MM.1S (cell line): ENCODE measurements around the gene IQCK.

Experiments
- DNase-seq: peaks from one replicate; pipeline ENCODE4 v3.0.0-alpha.2; 2015
- H2AFZ ChIP-seq: fragments of 300-600 bp; sonication (generic); 2 replicates; pipeline ENCODE4 v1.6.0; 2016; ENCODE audit warnings: antibody characterized with exemption, low read length
- H3F3A ChIP-seq: fragments of 300-600 bp; sonication (generic); 2 replicates; pipeline ENCODE4 v1.6.1; 2016; ENCODE audit warnings: mild to moderate bottlenecking, antibody characterized with exemption, low read length, moderate library complexity, mixed read lengths; ENCODE audit not compliant: insufficient read depth
- H3K27ac ChIP-seq: fragments of 300-600 bp; sonication (generic); 2 replicates; pipeline ENCODE4 v1.5.1; 2016; ENCODE audit warnings: mild to moderate bottlenecking, low read length
- H3K27me3 ChIP-seq: fragments of 300-600 bp; sonication (generic); replicated peaks from 2 replicates; pipeline ENCODE4 v1.6.0; 2016; ENCODE audit warnings: low read length; ENCODE audit not compliant: insufficient read depth
- H3K36me3 ChIP-seq: fragments of 300-600 bp; sonication (generic); replicated peaks from 2 replicates; pipeline ENCODE4 v1.6.1; 2016; ENCODE audit warnings: mild to moderate bottlenecking, low read length, mixed read lengths; ENCODE audit not compliant: insufficient read depth
- H3K4me1 ChIP-seq: fragments of 300-600 bp; sonication (generic); 2 replicates; pipeline ENCODE4 v1.6.1; 2016; ENCODE audit warnings: low read length, mixed read lengths
- H3K4me2 ChIP-seq: fragments of 300-600 bp; sonication (generic); 2 replicates; pipeline ENCODE4 v1.6.0; 2016; ENCODE audit warnings: low read depth, low read length
- H3K4me3 ChIP-seq: fragments of 300-600 bp; sonication (generic); 2 replicates; pipeline ENCODE4 v1.5.1; 2016; ENCODE audit warnings: low read length, mixed read lengths
- H3K79me2 ChIP-seq: fragments of 300-600 bp; sonication (generic); 2 replicates; pipeline ENCODE4 v1.6.1; 2016; ENCODE audit warnings: mixed run types, low read length, mixed read lengths
- H3K9ac ChIP-seq: fragments of 300-600 bp; sonication (generic); 2 replicates; pipeline ENCODE4 v1.6.1; 2016; ENCODE audit warnings: low read length, mixed read lengths
- H3K9me2 ChIP-seq: fragments of 300-600 bp; sonication (generic); replicated peaks from 2 replicates; pipeline ENCODE4 v1.6.1; 2016; ENCODE audit warnings: mild to moderate bottlenecking, low read length, mixed read lengths; ENCODE audit not compliant: insufficient read depth
- H3K9me3 ChIP-seq: fragments of 300-600 bp; sonication (generic); replicated peaks from 2 replicates; pipeline ENCODE4 v1.6.1; 2016; ENCODE audit warnings: mild to moderate bottlenecking, low read length, mixed read lengths; ENCODE audit not compliant: insufficient read depth
- H4K20me1 ChIP-seq: fragments of 300-600 bp; sonication (generic); 2 replicates; pipeline ENCODE4 v1.6.1; 2016; ENCODE audit warnings: mild to moderate bottlenecking, low read length, moderate library complexity, mixed read lengths; ENCODE audit not compliant: insufficient read depth
- CTCF ChIP-seq: fragments of 300-600 bp; sonication (generic); IDR thresholded peaks from 2 replicates; pipeline ENCODE4 v1.5.1; 2016; ENCODE audit warnings: antibody characterized with exemption, low read length, mixed read lengths
- EZH2 ChIP-seq: fragments of 300-600 bp; sonication (generic); optimal IDR thresholded peaks from 2 replicates; pipeline ENCODE3; 2017; ENCODE audit warnings: low read depth, mild to moderate bottlenecking, antibody characterized with exemption, low read length, mixed read lengths
- EZH2phosphoT487 ChIP-seq: fragments of 300-600 bp; sonication (generic); IDR thresholded peaks from 2 replicates; pipeline ENCODE4 v1.6.1; 2018; ENCODE audit warnings: antibody characterized with exemption, low read length

The IQCK gene

GRCh38 chr16:19864566-19864965, 146.5 kb downstream of the IQCK start:
- H3K27ac ChIP-seq = no peak overlapping the region
- H3K4me2 ChIP-seq = no peak overlapping the region
- H3K36me3 ChIP-seq = no peaks in the 10 kb centered on the region

GRCh38 chr16:19868421-19868820, 150.3 kb downstream of the IQCK start:
- Histone ChIP-seq H3K36me3 (no peaks in the 10 kb centered on the region), H3K27me3 (no peaks in the 10 kb centered on the region), H3K27ac (no peak overlapping the region), H2AFZ (no peak overlapping the region), H3K4me3 (no peak overlapping the region), H3K9me3 (no peaks in the 10 kb centered on the region), H3F3A (no peaks in the 10 kb centered on the region), H3K9ac (no peak overlapping the region), H3K9me2 (no peaks in the 10 kb centered on the region), H3K4me2 (no peak overlapping the region), H3K4me1 (no peaks in the 10 kb centered on the region), H3K79me2 (no peaks in the 10 kb centered on the region), H4K20me1 (no peaks in the 10 kb centered on the region)
- TF ChIP-seq EZH2phosphoT487 = no peak
- no peak for TF ChIP-seq CTCF
- no peak for TF ChIP-seq EZH2
- DNase-seq = no peak

More at GRCh38 chr16:19864566-19864965, 146.5 kb downstream of the IQCK start:
- DNase-seq = no peak
- no peak overlapping the region for H3K4me3 ChIP-seq
- H3K4me1 ChIP-seq = no peaks in the 10 kb centered on the region
- no peaks in the 10 kb centered on the region for H3K9me3 ChIP-seq
- no peaks in the 10 kb centered on the region for H3F3A ChIP-seq
- TF ChIP-seq EZH2 = no peak
- TF ChIP-seq EZH2phosphoT487 = no peak
- TF ChIP-seq CTCF = no peak
- H3K9me2 ChIP-seq = no peaks in the 10 kb centered on the region
- no peaks in the 10 kb centered on the region for H4K20me1 ChIP-seq
- H3K27me3 ChIP-seq = no peaks in the 10 kb centered on the region
- H3K9ac ChIP-seq = no peak overlapping the region
- no peak overlapping the region for H2AFZ ChIP-seq
- H3K79me2 ChIP-seq = no peaks in the 10 kb centered on the region

- no peaks in the 10 kb centered on the region for H3K9me3 ChIP-seq
- H4K20me1 ChIP-seq = no peaks in the 10 kb centered on the region
- no peak overlapping the region for H3K4me2 ChIP-seq
- H3K27me3 ChIP-seq = no peaks in the 10 kb centered on the region
- no peak overlapping the region for H3K4me3 ChIP-seq
- no peak overlapping the region for H3K9ac ChIP-seq
- no peak overlapping the region for H2AFZ ChIP-seq
- TF ChIP-seq EZH2 = no peak
- no peak for TF ChIP-seq CTCF
- no peak for TF ChIP-seq EZH2phosphoT487
- DNase-seq = no peak
- no peaks in the 10 kb centered on the region for H3K4me1 ChIP-seq
- no peaks in the 10 kb centered on the region for H3K79me2 ChIP-seq
- H3F3A ChIP-seq = no peaks in the 10 kb centered on the region
- no peaks in the 10 kb centered on the region for H3K36me3 ChIP-seq
- H3K27ac ChIP-seq = no peak overlapping the region
- H3K9me2 ChIP-seq = no peaks in the 10 kb centered on the region
Observed at GRCh38 chr16:19871721-19872120, 153.7 kb downstream of the IQCK start.
